ENCODE measurements around the gene ENPP6.

The ENPP6 gene

DNA sequence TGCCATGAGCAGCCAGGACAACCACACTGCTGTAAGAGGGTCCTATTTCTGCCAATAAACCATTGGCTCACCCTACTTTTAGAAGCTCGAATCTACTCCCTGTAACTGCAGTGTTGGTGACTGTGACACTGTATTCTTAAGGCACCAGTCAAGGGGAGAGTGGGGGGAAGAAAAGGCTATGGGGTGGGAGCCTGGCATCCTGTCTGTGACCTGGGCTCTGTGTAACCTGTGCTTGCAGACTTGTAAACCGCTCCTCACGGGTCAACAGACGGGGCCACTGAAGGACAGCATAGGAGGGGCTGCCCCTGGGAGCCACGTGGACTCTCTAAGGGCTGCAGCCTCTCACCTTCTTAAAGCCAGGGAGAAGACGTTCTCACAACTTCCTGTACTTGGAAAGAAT, 42.2 kb upstream of the ENPP6 start:
- DNase-seq (ENCODE audit: extremely low read depth, low read depth) = no peak
- TF ChIP-seq, protein P1, sequence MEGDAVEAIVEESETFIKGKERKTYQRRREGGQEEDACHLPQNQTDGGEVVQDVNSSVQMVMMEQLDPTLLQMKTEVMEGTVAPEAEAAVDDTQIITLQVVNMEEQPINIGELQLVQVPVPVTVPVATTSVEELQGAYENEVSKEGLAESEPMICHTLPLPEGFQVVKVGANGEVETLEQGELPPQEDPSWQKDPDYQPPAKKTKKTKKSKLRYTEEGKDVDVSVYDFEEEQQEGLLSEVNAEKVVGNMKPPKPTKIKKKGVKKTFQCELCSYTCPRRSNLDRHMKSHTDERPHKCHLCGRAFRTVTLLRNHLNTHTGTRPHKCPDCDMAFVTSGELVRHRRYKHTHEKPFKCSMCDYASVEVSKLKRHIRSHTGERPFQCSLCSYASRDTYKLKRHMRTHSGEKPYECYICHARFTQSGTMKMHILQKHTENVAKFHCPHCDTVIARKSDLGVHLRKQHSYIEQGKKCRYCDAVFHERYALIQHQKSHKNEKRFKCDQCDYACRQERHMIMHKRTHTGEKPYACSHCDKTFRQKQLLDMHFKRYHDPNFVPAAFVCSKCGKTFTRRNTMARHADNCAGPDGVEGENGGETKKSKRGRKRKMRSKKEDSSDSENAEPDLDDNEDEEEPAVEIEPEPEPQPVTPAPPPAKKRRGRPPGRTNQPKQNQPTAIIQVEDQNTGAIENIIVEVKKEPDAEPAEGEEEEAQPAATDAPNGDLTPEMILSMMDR (IDR thresholded peaks at IDR 0.05; ENCODE audit: low read depth, low read length) = no peak

DNA sequence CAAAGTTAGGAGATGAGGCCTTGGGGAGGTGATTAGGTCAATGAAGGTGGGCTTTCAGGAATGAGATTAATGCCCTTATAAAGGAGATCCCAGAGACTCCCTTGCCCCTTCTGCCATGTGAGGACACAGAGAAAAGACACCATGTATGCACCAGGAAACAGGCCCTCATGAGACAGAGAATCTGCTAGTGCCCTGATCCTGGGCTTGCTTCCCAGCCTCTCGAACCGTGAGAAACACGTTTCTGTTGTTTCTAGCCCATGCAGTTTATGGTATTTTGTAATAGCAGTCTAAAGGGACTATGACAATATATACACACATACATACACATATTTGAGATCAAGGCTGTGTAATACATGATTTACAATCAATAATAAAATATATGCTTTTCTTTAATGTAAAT, 41.4 kb upstream of the ENPP6 start:
- no peak for DNase-seq (ENCODE audit: extremely low read depth, low read depth)
- TF ChIP-seq, protein P1 (IDR thresholded peaks at IDR 0.05; ENCODE audit: low read depth, low read length) = no peak

DNA sequence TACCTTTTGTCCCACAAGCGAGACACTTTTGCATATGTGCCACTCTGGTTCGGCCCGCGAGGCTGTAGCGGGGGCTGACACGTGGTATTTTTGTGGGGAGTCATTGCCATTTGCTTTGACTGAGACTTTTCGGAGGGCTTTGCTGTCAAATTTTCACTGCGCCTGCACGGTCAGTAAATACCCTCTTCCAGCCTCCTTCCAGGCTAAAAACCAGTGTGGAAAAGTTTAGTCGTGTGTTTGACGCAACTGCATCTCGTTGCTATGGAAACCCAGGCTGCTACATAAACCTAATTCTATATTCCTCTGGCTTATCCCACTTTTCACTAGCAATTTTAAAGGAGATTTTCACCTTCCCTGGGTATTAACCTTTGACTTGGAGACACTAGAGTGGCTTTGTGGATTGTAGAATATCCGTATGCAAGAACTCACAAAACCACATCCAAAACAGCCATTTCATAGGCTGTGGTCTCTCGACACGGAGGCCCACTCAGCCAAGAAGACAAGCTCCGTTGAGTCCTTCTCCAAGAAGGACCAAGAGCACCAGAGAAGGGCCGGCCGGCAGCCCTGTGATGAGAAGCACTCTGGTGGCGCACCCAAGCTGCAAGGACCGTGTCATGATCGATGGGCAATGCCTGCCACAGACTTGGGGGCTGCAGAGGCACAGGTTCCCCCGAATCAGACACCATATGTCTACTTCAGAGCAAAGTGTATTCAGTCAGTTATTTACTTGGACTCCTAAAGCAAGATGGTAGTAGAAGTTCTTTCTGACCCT, 38.4 kb upstream of the ENPP6 start:
- DNase-seq (ENCODE audit: extremely low read depth, low read depth) = no peak
- TF ChIP-seq, protein P1 (IDR thresholded peaks at IDR 0.05; ENCODE audit: low read depth, low read length) = no peak

DNA sequence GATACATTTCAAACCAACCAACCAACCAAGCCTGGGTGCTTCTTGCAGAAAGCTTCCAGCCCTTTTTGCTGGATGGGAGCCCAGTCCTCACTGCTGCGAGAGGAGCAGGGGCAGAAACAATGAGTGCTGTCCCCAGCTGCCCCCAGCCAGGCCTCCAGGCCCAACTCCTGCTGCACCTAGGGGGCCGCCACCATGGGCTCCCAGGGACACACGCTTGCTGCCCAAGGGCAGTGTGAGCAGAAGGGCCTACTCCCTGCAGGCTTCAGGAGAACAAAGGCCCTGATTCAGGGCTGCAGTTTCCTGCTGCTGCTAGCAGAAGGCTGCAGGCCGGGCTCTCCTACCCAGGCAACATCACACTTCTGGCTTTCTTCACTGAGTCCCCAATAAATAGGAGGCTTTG, 37.7 kb upstream of the ENPP6 start:
- TF ChIP-seq, protein P1 (IDR thresholded peaks at IDR 0.05; ENCODE audit: low read depth, low read length) = no peak

DNA sequence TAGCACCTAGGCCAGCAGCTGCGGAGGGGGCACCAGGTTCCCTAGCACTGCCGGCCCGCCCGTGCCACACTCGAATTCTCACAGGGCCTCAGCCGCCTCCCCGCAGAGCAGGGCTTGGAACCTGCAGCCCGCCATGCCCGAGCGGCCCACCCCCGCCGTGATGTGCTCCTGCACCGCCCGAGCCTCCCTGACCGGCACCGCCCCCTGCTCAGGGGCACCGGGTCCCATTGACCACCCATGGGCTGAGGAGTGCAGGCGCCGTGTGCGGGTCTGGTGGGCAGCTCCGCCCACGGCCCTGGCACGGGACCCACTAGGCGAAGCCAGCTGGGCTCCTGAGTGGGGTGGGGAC, 35.4 kb upstream of the ENPP6 start:
- no peak for DNase-seq (ENCODE audit: extremely low read depth, low read depth)
- TF ChIP-seq, protein P1 (IDR thresholded peaks at IDR 0.05; ENCODE audit: low read depth, low read length) = no peak

More for the DNA sequence above, 37.7 kb upstream of the ENPP6 start:
- no peak for DNase-seq (ENCODE audit: extremely low read depth, low read depth)

DNA sequence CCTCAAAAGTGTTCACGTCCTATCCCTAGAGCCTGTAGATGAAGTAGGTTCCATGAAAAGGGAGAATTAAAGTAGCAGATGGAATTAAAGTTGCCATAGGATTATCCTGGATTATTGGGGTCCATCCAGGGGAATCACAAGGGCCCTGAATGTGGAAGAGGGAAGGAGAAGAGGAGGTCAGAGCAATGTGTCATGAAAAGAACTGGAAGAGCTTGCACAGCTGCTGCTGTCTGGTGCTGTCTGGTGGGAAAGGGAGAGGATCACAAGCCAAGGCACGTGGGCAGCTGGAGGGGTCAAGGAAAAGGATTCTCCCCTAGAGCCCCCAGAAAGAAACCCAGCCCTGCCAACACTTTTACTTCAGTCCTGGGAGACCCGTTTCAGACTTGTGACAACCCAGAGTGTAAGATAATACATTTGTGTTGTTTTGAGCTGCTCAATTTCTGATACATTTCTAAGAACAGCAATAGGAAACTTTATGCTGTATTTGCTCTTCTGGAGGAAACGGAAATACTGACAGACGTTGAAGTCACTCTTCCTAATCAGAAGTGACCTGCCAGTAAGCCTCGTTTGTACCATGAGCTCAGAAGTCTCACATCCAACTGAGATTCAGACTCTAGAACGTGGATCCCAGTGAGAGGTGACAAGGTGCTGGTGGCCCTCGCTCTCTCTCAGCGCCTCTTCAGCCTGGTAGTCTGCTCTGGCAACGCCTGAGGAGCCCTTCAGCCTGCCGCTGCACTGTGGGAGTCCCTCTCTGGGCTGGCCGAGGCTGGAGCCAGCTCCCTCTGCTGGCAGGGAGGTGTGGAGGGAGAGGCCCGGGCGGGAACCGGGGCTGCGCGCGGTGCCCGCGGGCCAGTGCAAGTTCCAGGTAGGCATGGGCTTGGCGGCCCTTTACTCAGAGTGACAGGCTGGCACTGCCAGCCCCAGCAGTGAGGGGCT, 34.7 kb upstream of the ENPP6 start:
- DNase-seq (ENCODE audit: extremely low read depth, low read depth) = no peak
- TF ChIP-seq, protein P1 (IDR thresholded peaks at IDR 0.05; ENCODE audit: low read depth, low read length) = no peak

DNA sequence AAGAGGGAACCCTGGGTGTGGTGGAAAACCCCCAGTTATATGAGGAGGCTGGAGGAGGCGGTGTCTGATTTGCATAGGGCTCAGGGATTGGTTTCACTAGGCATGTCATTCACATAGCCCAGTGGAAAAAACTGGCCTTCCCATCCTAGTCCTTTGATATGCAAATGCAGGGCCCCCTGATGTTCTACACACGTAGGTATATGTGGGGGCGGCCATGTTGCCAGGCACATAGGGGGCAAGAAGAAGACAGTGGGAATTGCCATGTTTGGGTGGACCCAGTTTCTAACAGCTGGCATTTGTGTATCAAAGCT, 34.0 kb upstream of the ENPP6 start:
- TF ChIP-seq, protein P1 (IDR thresholded peaks at IDR 0.05; ENCODE audit: low read depth, low read length) = no peak
- no peak for DNase-seq (ENCODE audit: extremely low read depth, low read depth)

All from AG09319 (cell line).